ENCODE measurements around the gene MOV10L1.
A peak's percentile ranks its signal among the peaks of the same experiment; 100 is the strongest.

Gene MOV10L1

DNA sequence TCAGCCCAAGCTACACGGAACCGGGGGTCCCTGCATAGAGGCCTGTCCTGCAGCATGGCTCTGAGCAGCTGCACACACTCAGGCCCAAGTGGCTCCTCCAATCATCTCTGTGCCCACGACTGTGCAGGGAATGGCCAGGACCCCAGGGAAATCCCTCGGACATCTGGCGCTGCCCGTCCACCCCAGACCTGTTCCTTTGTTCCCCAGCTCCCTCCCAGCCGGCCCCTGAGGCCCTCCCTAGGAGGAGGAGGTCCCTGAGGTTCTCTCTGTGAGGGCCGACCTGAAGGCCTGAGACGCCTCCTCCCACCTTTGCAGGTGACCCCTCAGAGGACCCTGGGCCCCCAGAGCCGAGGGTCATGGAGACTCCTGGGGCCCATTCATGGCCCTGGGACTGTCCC lies 5.7 kb upstream of the MOV10L1 start:
- no CpG with 5 or more reads among the region's 10 CpGs for WGBS, 2 donors (ENCODE audit: extremely low coverage in 2 of 2, insufficient read length in 2 of 2, insufficient replicate concordance in 1 of 2)
- Histone ChIP-seq H3K4ac (ENCODE audit: low read length) (no peak overlapping the region), H2BK15ac (ENCODE audit: low read length) (peak overlapping the region; percentile 98), H3K9me3 (replicated peaks in 1 of 2; ENCODE audit: control insufficient read depth in 2 of 2, insufficient read depth in 1 of 2, low read depth in 1 of 2, low read length in 2 of 2) (peaks cover 1 to 5% of the 10 kb centered on the region in 2 donors), H4K91ac (ENCODE audit: low read depth, low read length, poor library complexity) (no peak overlapping the region), H2BK5ac (ENCODE audit: low read length) (peak overlapping the region; percentile 67), H2BK120ac (ENCODE audit: low read depth, low read length) (peak overlapping the region; percentile 98), H3K27me3 (ENCODE audit: control insufficient read depth in 3 of 3, insufficient read depth in 3 of 3, low read depth in 1 of 3, low read length in 3 of 3) (no peaks in the 10 kb centered on the region), H3K79me1 (ENCODE audit: low read depth, low read length) (no peaks in the 10 kb centered on the region), H3K27ac (replicated peaks; ENCODE audit: low read length) (no peak overlapping the region), H2BK12ac (ENCODE audit: low read length) (peak overlapping the region; percentile 92), H3K14ac (ENCODE audit: low read length) (peak overlapping the region; percentile 57), H3K4me3 (ENCODE audit: low read length in 2 of 2) (no peak overlapping the region), H3K4me2 (ENCODE audit: insufficient read depth, low read length, poor library complexity, severe bottlenecking) (no peak overlapping the region), H3K23ac (ENCODE audit: low read depth, low read length, poor library complexity) (peak overlapping the region; percentile 58), H3K36me3 (replicated peaks in 1 of 2; ENCODE audit: control insufficient read depth in 2 of 2, insufficient read depth in 2 of 2, low read length in 2 of 2) (no peaks in the 10 kb centered on the region), H3K9ac (ENCODE audit: low read depth, low read length, poor library complexity) (no peak overlapping the region), H2AFZ (ENCODE audit: low read length) (no peak overlapping the region), H4K8ac (ENCODE audit: low read depth, low read length) (peak overlapping the region; percentile 68), H3K4me1 (ENCODE audit: control insufficient read depth in 2 of 2, insufficient read depth in 1 of 2, low read depth in 1 of 2, low read length in 2 of 2) (peaks cover 5 to 16% of the 10 kb centered on the region in 2 donors), H3K18ac (ENCODE audit: low read length) (peak overlapping the region; percentile 84), H2AK5ac (ENCODE audit: low read depth, low read length) (peak overlapping the region; percentile 92)
- no peak for DNase-seq (ENCODE audit: low spot score)

DNA sequence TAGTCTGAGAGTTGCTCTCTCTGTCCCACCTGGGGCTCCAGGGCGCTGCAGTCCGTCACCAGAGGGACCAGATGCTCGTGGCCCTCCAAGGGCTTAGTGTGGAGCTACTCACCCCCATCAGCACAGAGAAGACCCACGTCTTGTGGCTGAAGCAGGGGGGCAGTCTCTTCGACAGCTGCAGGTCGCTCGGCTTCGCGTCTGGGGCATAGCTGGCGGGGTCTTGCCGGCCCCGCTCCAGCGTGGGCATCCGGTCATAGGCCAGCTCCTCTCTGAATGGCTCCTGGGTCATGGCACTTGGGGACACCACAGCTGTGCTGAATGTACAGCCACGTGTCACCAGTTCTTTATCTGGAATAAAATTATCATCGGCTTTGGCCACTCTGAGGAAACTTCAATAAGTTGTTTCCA lies 5.2 kb upstream of the MOV10L1 start:
- Histone ChIP-seq H3K9ac (ENCODE audit: low read depth, low read length, poor library complexity) (no peak overlapping the region), H3K4me1 (ENCODE audit: control insufficient read depth in 2 of 2, insufficient read depth in 1 of 2, low read depth in 1 of 2, low read length in 2 of 2) (peaks cover under 1 to 14% of the 10 kb centered on the region in 2 donors), H3K27me3 (ENCODE audit: control insufficient read depth in 3 of 3, insufficient read depth in 3 of 3, low read depth in 1 of 3, low read length in 3 of 3) (no peaks in the 10 kb centered on the region), H2AK5ac (ENCODE audit: low read depth, low read length) (peak overlapping the region; percentile 24), H2BK12ac (ENCODE audit: low read length) (no peak overlapping the region), H3K4me3 (ENCODE audit: low read length in 2 of 2) (no peak overlapping the region), H3K27ac (replicated peaks; ENCODE audit: low read length) (no peak overlapping the region), H2BK5ac (ENCODE audit: low read length) (peak overlapping the region; percentile 67), H3K9me3 (replicated peaks in 1 of 2; ENCODE audit: control insufficient read depth in 2 of 2, insufficient read depth in 1 of 2, low read depth in 1 of 2, low read length in 2 of 2) (peaks cover 4 to 8% of the 10 kb centered on the region in 2 donors), H3K4ac (ENCODE audit: low read length) (no peak overlapping the region), H3K79me1 (ENCODE audit: low read depth, low read length) (no peaks in the 10 kb centered on the region), H4K8ac (ENCODE audit: low read depth, low read length) (no peak overlapping the region), H3K14ac (ENCODE audit: low read length) (peak overlapping the region; percentile 63), H3K4me2 (ENCODE audit: insufficient read depth, low read length, poor library complexity, severe bottlenecking) (no peak overlapping the region), H2BK15ac (ENCODE audit: low read length) (peak overlapping the region; percentile 91), H2BK120ac (ENCODE audit: low read depth, low read length) (peak overlapping the region; percentile 98), H3K18ac (ENCODE audit: low read length) (peak overlapping the region; percentile 81), H3K36me3 (replicated peaks in 1 of 2; ENCODE audit: control insufficient read depth in 2 of 2, insufficient read depth in 2 of 2, low read length in 2 of 2) (no peaks in the 10 kb centered on the region), H4K91ac (ENCODE audit: low read depth, low read length, poor library complexity) (no peak overlapping the region), H3K23ac (ENCODE audit: low read depth, low read length, poor library complexity) (no peak overlapping the region), H2AFZ (ENCODE audit: low read length) (no peak overlapping the region)
- WGBS, 2 donors (ENCODE audit: extremely low coverage in 2 of 2, insufficient read length in 2 of 2, insufficient replicate concordance in 1 of 2): no CpG with 5 or more reads among the region's 16 CpGs
- no peak for DNase-seq (ENCODE audit: low spot score)

DNA sequence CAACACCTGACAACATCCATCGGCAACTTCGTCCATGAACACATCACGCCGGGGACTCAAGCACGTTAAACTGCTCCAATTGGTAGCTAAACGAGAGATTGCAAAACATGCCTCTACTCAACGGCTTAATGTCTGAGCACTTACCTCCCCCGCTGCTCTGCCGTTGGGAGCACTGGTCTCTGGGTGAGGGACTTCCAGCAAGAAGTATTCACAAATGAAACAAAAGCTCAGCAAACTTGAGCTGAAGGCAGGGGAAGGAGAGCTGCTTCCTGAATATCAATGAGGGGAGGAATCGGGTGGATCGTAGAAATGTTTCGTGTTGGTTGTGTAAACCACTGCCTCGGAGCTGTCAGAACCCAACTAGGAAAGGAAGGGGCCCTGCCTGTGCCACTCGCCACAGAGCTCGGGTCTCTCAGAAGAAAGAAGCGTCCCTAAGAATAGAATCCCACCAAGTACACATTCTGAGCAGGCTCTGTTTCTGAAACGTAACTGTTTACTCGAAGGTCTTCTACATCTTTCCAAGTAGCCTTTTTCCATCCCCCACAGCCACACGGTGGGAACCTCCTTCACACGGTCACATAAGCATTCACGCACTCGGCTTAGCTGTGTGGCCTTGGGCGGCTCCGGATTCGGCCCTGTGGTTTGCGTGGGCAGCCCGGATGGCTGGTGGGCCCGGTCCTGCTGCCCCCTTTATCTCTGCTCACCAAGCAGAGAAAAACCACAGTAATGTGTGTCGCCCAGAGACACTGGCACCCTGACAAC lies 4.4 kb upstream of the MOV10L1 start, which contains the start of gene MLC1:
Gene MLC1 (minus strand): TSS at position 216 of the 762 bp plus-strand sequence. CDS start 524 bp downstream, outside the sequence.
- H2BK120ac ChIP-seq (ENCODE audit: low read depth, low read length): peak within 1 kb of the TSS; percentile 98
- H3K9me3 ChIP-seq (replicated peaks in 1 of 2; ENCODE audit: control insufficient read depth in 2 of 2, insufficient read depth in 1 of 2, low read depth in 1 of 2, low read length in 2 of 2): peaks cover 5 to 8% of the 10 kb centered on the region in 2 donors
- peak within 1 kb of the TSS; percentile 92 for H2BK12ac ChIP-seq (ENCODE audit: low read length)
- no peak within 1 kb of the TSS for H4K91ac ChIP-seq (ENCODE audit: low read depth, low read length, poor library complexity)
- peak within 1 kb of the TSS; percentile 91 for H2BK15ac ChIP-seq (ENCODE audit: low read length)
- H3K27ac ChIP-seq (replicated peaks; ENCODE audit: low read length): no peak within 1 kb of the TSS
- no peaks in the 10 kb centered on the region for H3K27me3 ChIP-seq (ENCODE audit: control insufficient read depth in 3 of 3, insufficient read depth in 3 of 3, low read depth in 1 of 3, low read length in 3 of 3)
- H2AK5ac ChIP-seq (ENCODE audit: low read depth, low read length): peak within 1 kb of the TSS; percentile 92
- H3K4ac ChIP-seq (ENCODE audit: low read length): no peak within 1 kb of the TSS
- peak within 1 kb of the TSS; percentile 84 for H3K18ac ChIP-seq (ENCODE audit: low read length)
- no peaks in the 10 kb centered on the region for H3K79me1 ChIP-seq (ENCODE audit: low read depth, low read length)
- no CpG with 5 or more reads among the region's 29 CpGs for WGBS, 2 donors (ENCODE audit: extremely low coverage in 2 of 2, insufficient read length in 2 of 2, insufficient replicate concordance in 1 of 2)
- no peaks in the 10 kb centered on the region for H3K36me3 ChIP-seq (replicated peaks in 1 of 2; ENCODE audit: control insufficient read depth in 2 of 2, insufficient read depth in 2 of 2, low read length in 2 of 2)
- H3K9ac ChIP-seq (ENCODE audit: low read depth, low read length, poor library complexity): no peak within 1 kb of the TSS
- H4K8ac ChIP-seq (ENCODE audit: low read depth, low read length): no peak within 1 kb of the TSS
- H3K14ac ChIP-seq (ENCODE audit: low read length): peak within 1 kb of the TSS; percentile 63
- peak within 1 kb of the TSS; percentile 67 for H2BK5ac ChIP-seq (ENCODE audit: low read length)
- H3K23ac ChIP-seq (ENCODE audit: low read depth, low read length, poor library complexity): peak within 1 kb of the TSS; percentile 58
- H3K4me1 ChIP-seq (ENCODE audit: control insufficient read depth in 2 of 2, insufficient read depth in 1 of 2, low read depth in 1 of 2, low read length in 2 of 2): peaks cover 0 to 14% of the 10 kb centered on the region in 2 donors
- H3K4me2 ChIP-seq (ENCODE audit: insufficient read depth, low read length, poor library complexity, severe bottlenecking): no peak within 1 kb of the TSS
- H2AFZ ChIP-seq (ENCODE audit: low read length): no peak within 1 kb of the TSS
- peak within 1 kb of the TSS in 1 of 2 donors; percentile 3 for H3K4me3 ChIP-seq (ENCODE audit: low read length in 2 of 2)
- no peak for DNase-seq (ENCODE audit: low spot score)

DNA sequence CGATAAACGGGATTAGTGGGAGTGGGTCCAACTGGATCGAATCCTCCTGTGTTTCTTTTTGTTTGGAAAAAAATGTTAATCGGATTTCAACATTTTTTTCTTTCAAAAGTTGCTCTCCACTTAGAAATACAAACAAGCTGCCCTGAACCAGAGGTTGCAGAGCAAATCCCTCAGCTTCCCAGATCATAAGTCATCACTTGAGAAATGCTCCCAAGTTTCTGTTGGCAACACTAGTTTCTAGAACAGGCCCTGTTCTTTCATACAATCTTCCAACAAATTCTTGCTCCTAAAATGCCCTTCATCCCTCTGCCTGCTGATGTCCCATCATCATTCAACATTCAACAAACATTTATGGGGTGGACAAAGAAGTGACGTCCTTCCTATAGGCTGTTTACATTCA lies 3.3 kb upstream of the MOV10L1 start:
- Histone ChIP-seq H2AFZ (ENCODE audit: low read length) (peak overlapping the region; percentile 17), H3K36me3 (replicated peaks in 1 of 2; ENCODE audit: control insufficient read depth in 2 of 2, insufficient read depth in 2 of 2, low read length in 2 of 2) (no peaks in the 10 kb centered on the region), H2BK12ac (ENCODE audit: low read length) (no peak overlapping the region), H3K14ac (ENCODE audit: low read length) (no peak overlapping the region), H3K27ac (replicated peaks; ENCODE audit: low read length) (no peak overlapping the region), H3K4me1 (ENCODE audit: control insufficient read depth in 2 of 2, insufficient read depth in 1 of 2, low read depth in 1 of 2, low read length in 2 of 2) (peaks cover 0 to 14% of the 10 kb centered on the region in 2 donors), H2BK5ac (ENCODE audit: low read length) (no peak overlapping the region), H3K9me3 (replicated peaks in 1 of 2; ENCODE audit: control insufficient read depth in 2 of 2, insufficient read depth in 1 of 2, low read depth in 1 of 2, low read length in 2 of 2) (peaks cover 5 to 8% of the 10 kb centered on the region in 2 donors), H3K4ac (ENCODE audit: low read length) (no peak overlapping the region), H3K79me1 (ENCODE audit: low read depth, low read length) (no peaks in the 10 kb centered on the region), H4K91ac (ENCODE audit: low read depth, low read length, poor library complexity) (no peak overlapping the region), H3K23ac (ENCODE audit: low read depth, low read length, poor library complexity) (no peak overlapping the region), H2BK120ac (ENCODE audit: low read depth, low read length) (no peak overlapping the region), H3K9ac (ENCODE audit: low read depth, low read length, poor library complexity) (no peak overlapping the region), H3K18ac (ENCODE audit: low read length) (no peak overlapping the region), H3K27me3 (ENCODE audit: control insufficient read depth in 3 of 3, insufficient read depth in 3 of 3, low read depth in 1 of 3, low read length in 3 of 3) (no peaks in the 10 kb centered on the region), H2AK5ac (ENCODE audit: low read depth, low read length) (no peak overlapping the region), H3K4me3 (ENCODE audit: low read length in 2 of 2) (no peak overlapping the region), H2BK15ac (ENCODE audit: low read length) (no peak overlapping the region), H4K8ac (ENCODE audit: low read depth, low read length) (no peak overlapping the region), H3K4me2 (ENCODE audit: insufficient read depth, low read length, poor library complexity, severe bottlenecking) (no peak overlapping the region)
- WGBS, 2 donors (ENCODE audit: extremely low coverage in 2 of 2, insufficient read length in 2 of 2, insufficient replicate concordance in 1 of 2): no CpG with 5 or more reads among the region's 5 CpGs
- DNase-seq (ENCODE audit: low spot score): no peak
